GM18858 (cell line): ENCODE results near the gene ARAP2.

Experiments used
- ATAC-seq: cut with Tn5 transposase; IDR thresholded peaks from one replicate; pipeline ENCODE4 v1.9.1; 2021; ENCODE audit not compliant: unreplicated experiment

Gene ARAP2

GRCh38 chr4:36260731-36261130 is 16.4 kb upstream of the ARAP2 start:
- no peak for ATAC-seq

GRCh38 chr4:36256398-36256891 is 12.1 kb upstream of the ARAP2 start:
- ATAC-seq = peak; percentile 57

GRCh38 chr4:36255577-36255976 is 11.3 kb upstream of the ARAP2 start:
- ATAC-seq = peak; percentile 69

GRCh38 chr4:36254371-36254770 is 10.1 kb upstream of the ARAP2 start:
- ATAC-seq = no peak

GRCh38 chr4:36251983-36252382 is 7.7 kb upstream of the ARAP2 start:
- ATAC-seq = no peak

GRCh38 chr4:36249610-36250009 is 5.3 kb upstream of the ARAP2 start:
- ATAC-seq = peak; percentile 30

- ATAC-seq = peak; percentile 13
Measured at GRCh38 chr4:36243355-36244256, 708 bp downstream of the ARAP2 start.

- ATAC-seq = no peak
Measured at GRCh38 chr4:36242629-36243354, 1.5 kb downstream of the ARAP2 start.

- peak; percentile 43 for ATAC-seq
Measured at GRCh38 chr4:36241771-36242170, 2.5 kb downstream of the ARAP2 start.

- no peak for ATAC-seq
Measured at GRCh38 chr4:36237366-36238313, 6.7 kb downstream of the ARAP2 start.

GRCh38 chr4:36236159-36236558 is 8.2 kb downstream of the ARAP2 start:
- no peak for ATAC-seq

GRCh38 chr4:36235306-36235705 is 9.0 kb downstream of the ARAP2 start:
- no peak for ATAC-seq

GRCh38 chr4:36233567-36234266 is 10.6 kb downstream of the ARAP2 start:
- no peak for ATAC-seq

GRCh38 chr4:36230534-36230933 is 13.8 kb downstream of the ARAP2 start:
- no peak for ATAC-seq

GRCh38 chr4:36227913-36228312 is 16.4 kb downstream of the ARAP2 start:
- ATAC-seq = no peak

GRCh38 chr4:36226430-36227227 is 17.7 kb downstream of the ARAP2 start:
- ATAC-seq = no peak

GRCh38 chr4:36224972-36225903 is 19.1 kb downstream of the ARAP2 start:
- ATAC-seq = no peak

GRCh38 chr4:36222702-36223101 is 21.6 kb downstream of the ARAP2 start:
- ATAC-seq = no peak
